K562 (cell line): ENCODE measurements around the gene PPFIA3. TPM values are rescaled to one million over a fixed set of nuclear protein-coding genes. Genes with fewer than 3 reads are reported as not detected.

ENCODE experiments used
- CBX2 ChIP-seq: fragments of 200-600 bp; sonication (generic); IDR thresholded peaks from one replicate; pipeline ENCODE4 v1.6.1; 2012; ENCODE audit warnings: mild to moderate bottlenecking, low read length, inconsistent platforms; ENCODE audit not compliant: insufficient read depth, poor library complexity, severe bottlenecking
- CBX3 ChIP-seq, 2 experiments: IDR thresholded peaks; 1 replicate in 1 of 2; 2 replicates in 1 of 2; pipeline ENCODE4 v1.6.1; 2012; ENCODE audit warnings: inconsistent platforms in 2 of 2, low read length in 2 of 2, borderline replicate concordance in 1 of 2, control low read depth in 1 of 2
- CCAR2 ChIP-seq: fragments of 200-400 bp; formaldehyde crosslinking; IDR thresholded peaks from 2 replicates; pipeline ENCODE4 v1.6.1; 2017; ENCODE audit warnings: mild to moderate bottlenecking, low read depth, low read length
- DIDO1 ChIP-seq: fragments of 450-650 bp; IDR thresholded peaks from 2 replicates; pipeline ENCODE4 v1.6.1; 2016; ENCODE audit warnings: low read depth, missing biosample characterization, missing genetic modification characterization
- ETV5 ChIP-seq: sonication (generic); formaldehyde crosslinking; IDR thresholded peaks from 2 replicates; pipeline ENCODE4 v1.4.0; 2020; ENCODE audit warnings: low read depth, mild to moderate bottlenecking, missing genetic modification reagents
- MIER1 ChIP-seq: fragments of 450-650 bp; IDR thresholded peaks from 2 replicates; pipeline ENCODE4 v1.6.1; 2016; ENCODE audit warnings: antibody characterized with exemption, mild to moderate bottlenecking, low read depth
- NFRKB ChIP-seq: fragments of 450-650 bp; IDR thresholded peaks from 2 replicates; pipeline ENCODE4 v1.6.1; 2016; ENCODE audit warnings: low read depth
- RBM39 ChIP-seq: fragments of 200-400 bp; formaldehyde crosslinking; optimal IDR thresholded peaks from 2 replicates; pipeline ENCODE3; 2018; ENCODE audit warnings: low read depth, low read length
- TAF15 ChIP-seq: fragments of 200-400 bp; formaldehyde crosslinking; IDR thresholded peaks from 2 replicates; pipeline ENCODE4 v1.6.1; 2017; ENCODE audit warnings: mild to moderate bottlenecking, low read depth, low read length, moderate library complexity
- ZNF696 ChIP-seq: fragments of 250-450 bp; sonication (Bioruptor Pico); conservative IDR thresholded peaks from 2 replicates; pipeline ENCODE4 v1.4.0; 2020; ENCODE audit warnings: mild to moderate bottlenecking, moderate library complexity
- ZNF778 ChIP-seq: fragments of 450-650 bp; formaldehyde crosslinking; IDR thresholded peaks from 2 replicates; pipeline ENCODE4 v1.4.0; 2020; ENCODE audit warnings: mild to moderate bottlenecking, moderate library complexity
- polyA plus RNA-seq, 8 experiments: library from polyadenylated mRNA; depleted of rRNA in 4 of 8; stranded (reverse) in 5 of 8; unstranded in 3 of 8; fragments of >200 nt; fragmentation: Nextera tagmentation in 2 of 8; fragmentation: Illumina TruSeq in 1 of 8; extraction: Ambion mirVana in 2 of 8; extraction: Trizol in 1 of 8; gene quantifications; 2 replicates each; pipeline versions ENCODE4 v1.2.1 to v1.2.3, GENCODE V29; 2011 to 2014; ENCODE audit warnings: inconsistent platforms in 1 of 8, missing spikeins in 1 of 8
- total RNA-seq, 7 experiments: library from RNA; depleted of rRNA in 6 of 7; stranded (reverse); fragments of >200 nt in 6 of 7; fragmentation: Illumina TruSeq in 2 of 7; extraction: Trizol in 2 of 7; gene quantifications; 2 replicates each; pipeline versions ENCODE4 v1.2.1 to v1.2.3, GENCODE V29; 2011 to 2021; ENCODE audit warnings: low replicate concordance in 1 of 7
- TF ChIP-seq, protein P1 (sequence below): sonication (generic); formaldehyde crosslinking; IDR thresholded peaks from 2 replicates; pipeline ENCODE4 v1.8.0; 2023; ENCODE audit warnings: missing genetic modification reagents, mild to moderate bottlenecking, borderline replicate concordance
- TF ChIP-seq, protein P2 (sequence below): fragments of 450-650 bp; IDR thresholded peaks from 2 replicates; pipeline ENCODE4 v1.6.1; 2014; ENCODE audit warnings: low read depth, mild to moderate bottlenecking, moderate library complexity, borderline replicate concordance
- TF ChIP-seq, protein P3 (sequence below): fragments of 250-450 bp; sonication (Bioruptor Pico); IDR thresholded peaks from 2 replicates; pipeline ENCODE4 v1.4.0; 2020; ENCODE audit warnings: borderline replicate concordance
- TF ChIP-seq, protein P4 (sequence below), 2 experiments: fragments of 450-650 bp; conservative IDR thresholded peaks; 2 replicates each; pipeline ENCODE4 v1.6.1; 2017; ENCODE audit warnings: mild to moderate bottlenecking in 2 of 2, moderate library complexity in 2 of 2

The PPFIA3 gene
- total and polyA plus RNA-seq, 9 of the 15 experiments (the other 6 are each of a cell fraction or from before 2014, with no cell fraction given): 0.10 to 53.0 (median 17.6) TPM

DNA sequence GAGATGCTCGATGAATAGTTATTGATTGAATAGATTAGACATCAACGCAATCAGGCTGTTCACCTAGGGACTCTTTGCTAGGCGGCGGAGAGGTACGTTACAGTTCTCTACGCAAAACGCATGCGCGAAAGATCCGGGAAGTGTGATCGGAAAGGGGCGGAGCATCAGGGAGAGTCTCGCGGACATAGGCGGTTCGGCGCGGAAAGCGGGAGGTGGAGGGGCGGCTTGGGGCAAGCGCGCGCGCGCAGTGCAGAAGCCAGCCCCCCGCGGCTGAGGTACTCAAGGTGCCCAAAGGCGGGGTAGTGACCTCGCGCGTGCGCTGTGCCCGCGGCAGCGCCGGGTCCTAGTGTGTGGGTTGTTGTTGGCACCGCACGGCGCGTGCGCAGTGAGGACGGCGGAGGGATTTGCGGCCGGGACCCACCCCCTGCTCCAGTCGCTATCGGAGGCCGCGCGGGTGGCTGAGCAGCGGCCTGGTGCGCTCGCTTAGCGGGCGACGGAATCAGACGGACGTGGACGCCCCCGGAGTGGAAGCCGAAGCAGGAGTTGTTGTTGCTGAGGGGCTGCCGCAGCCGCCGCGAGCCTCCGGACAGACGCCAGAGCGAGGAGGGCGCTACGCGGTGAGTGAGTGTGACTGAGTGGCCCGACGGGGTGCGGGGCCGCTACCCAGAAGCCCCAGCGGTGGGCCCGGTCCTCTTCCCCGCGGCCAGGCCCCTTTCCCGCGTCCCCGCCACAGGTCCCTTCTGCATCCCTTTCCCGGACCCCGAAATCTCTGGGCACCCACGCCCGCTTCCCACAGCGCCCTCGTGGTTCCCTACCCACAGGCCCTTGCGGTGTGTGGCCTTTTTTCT lies 34.1 kb upstream of the PPFIA3 start, which contains the start of gene SNRNP70 (continued):
- no peak for TF ChIP-seq RBM39
- TF ChIP-seq DIDO1: peak; percentile 62; the same call in 1 of the 2 replicates
- TF ChIP-seq, protein P1, sequence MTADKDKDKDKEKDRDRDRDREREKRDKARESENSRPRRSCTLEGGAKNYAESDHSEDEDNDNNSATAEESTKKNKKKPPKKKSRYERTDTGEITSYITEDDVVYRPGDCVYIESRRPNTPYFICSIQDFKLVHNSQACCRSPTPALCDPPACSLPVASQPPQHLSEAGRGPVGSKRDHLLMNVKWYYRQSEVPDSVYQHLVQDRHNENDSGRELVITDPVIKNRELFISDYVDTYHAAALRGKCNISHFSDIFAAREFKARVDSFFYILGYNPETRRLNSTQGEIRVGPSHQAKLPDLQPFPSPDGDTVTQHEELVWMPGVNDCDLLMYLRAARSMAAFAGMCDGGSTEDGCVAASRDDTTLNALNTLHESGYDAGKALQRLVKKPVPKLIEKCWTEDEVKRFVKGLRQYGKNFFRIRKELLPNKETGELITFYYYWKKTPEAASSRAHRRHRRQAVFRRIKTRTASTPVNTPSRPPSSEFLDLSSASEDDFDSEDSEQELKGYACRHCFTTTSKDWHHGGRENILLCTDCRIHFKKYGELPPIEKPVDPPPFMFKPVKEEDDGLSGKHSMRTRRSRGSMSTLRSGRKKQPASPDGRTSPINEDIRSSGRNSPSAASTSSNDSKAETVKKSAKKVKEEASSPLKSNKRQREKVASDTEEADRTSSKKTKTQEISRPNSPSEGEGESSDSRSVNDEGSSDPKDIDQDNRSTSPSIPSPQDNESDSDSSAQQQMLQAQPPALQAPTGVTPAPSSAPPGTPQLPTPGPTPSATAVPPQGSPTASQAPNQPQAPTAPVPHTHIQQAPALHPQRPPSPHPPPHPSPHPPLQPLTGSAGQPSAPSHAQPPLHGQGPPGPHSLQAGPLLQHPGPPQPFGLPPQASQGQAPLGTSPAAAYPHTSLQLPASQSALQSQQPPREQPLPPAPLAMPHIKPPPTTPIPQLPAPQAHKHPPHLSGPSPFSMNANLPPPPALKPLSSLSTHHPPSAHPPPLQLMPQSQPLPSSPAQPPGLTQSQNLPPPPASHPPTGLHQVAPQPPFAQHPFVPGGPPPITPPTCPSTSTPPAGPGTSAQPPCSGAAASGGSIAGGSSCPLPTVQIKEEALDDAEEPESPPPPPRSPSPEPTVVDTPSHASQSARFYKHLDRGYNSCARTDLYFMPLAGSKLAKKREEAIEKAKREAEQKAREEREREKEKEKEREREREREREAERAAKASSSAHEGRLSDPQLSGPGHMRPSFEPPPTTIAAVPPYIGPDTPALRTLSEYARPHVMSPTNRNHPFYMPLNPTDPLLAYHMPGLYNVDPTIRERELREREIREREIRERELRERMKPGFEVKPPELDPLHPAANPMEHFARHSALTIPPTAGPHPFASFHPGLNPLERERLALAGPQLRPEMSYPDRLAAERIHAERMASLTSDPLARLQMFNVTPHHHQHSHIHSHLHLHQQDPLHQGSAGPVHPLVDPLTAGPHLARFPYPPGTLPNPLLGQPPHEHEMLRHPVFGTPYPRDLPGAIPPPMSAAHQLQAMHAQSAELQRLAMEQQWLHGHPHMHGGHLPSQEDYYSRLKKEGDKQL: no peak
- TF ChIP-seq, protein P2, sequence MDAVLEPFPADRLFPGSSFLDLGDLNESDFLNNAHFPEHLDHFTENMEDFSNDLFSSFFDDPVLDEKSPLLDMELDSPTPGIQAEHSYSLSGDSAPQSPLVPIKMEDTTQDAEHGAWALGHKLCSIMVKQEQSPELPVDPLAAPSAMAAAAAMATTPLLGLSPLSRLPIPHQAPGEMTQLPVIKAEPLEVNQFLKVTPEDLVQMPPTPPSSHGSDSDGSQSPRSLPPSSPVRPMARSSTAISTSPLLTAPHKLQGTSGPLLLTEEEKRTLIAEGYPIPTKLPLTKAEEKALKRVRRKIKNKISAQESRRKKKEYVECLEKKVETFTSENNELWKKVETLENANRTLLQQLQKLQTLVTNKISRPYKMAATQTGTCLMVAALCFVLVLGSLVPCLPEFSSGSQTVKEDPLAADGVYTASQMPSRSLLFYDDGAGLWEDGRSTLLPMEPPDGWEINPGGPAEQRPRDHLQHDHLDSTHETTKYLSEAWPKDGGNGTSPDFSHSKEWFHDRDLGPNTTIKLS: peak; percentile 83
- TF ChIP-seq CCAR2: no peak
- no peak for TF ChIP-seq MIER1
- no peak; a peak in 1 of 3 replicates for TF ChIP-seq CBX3 (IDR thresholded peaks at IDR 0.05; ENCODE audit: borderline replicate concordance in 1 of 2, low read length in 2 of 2)
- peak; percentile 17; the same call in 1 of the 2 replicates for TF ChIP-seq NFRKB
- no peak for TF ChIP-seq TAF15
- TF ChIP-seq ZNF778 (CRISPR knock-in tag): no peak
- no peak for TF ChIP-seq ETV5 (CRISPR knock-in tag)
- TF ChIP-seq CBX2: no peak
- TF ChIP-seq ZNF696: no peak
- TF ChIP-seq, protein P3, sequence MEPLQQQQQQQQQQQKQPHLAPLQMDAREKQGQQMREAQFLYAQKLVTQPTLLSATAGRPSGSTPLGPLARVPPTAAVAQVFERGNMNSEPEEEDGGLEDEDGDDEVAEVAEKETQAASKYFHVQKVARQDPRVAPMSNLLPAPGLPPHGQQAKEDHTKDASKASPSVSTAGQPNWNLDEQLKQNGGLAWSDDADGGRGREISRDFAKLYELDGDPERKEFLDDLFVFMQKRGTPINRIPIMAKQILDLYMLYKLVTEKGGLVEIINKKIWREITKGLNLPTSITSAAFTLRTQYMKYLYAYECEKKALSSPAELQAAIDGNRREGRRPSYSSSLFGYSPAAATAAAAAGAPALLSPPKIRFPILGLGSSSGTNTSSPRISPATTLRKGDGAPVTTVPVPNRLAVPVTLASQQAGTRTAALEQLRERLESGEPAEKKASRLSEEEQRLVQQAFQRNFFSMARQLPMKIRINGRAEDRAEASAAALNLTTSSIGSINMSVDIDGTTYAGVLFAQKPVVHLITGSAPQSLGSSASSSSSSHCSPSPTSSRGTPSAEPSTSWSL (CRISPR knock-in tag): no peak
- TF ChIP-seq, protein P4, sequence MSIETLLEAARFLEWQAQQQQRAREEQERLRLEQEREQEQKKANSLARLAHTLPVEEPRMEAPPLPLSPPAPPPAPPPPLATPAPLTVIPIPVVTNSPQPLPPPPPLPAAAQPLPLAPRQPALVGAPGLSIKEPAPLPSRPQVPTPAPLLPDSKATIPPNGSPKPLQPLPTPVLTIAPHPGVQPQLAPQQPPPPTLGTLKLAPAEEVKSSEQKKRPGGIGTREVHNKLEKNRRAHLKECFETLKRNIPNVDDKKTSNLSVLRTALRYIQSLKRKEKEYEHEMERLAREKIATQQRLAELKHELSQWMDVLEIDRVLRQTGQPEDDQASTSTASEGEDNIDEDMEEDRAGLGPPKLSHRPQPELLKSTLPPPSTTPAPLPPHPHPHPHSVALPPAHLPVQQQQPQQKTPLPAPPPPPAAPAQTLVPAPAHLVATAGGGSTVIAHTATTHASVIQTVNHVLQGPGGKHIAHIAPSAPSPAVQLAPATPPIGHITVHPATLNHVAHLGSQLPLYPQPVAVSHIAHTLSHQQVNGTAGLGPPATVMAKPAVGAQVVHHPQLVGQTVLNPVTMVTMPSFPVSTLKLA (conservative IDR thresholded peaks at IDR 0.05): peak; percentile 73 to 92; a peak in 3 of 4 replicates
